Suprapubic skin (tissue), 4 donors: ENCODE data around the gene ITGA5. TPM values are rescaled to one million over a fixed set of nuclear protein-coding genes. Genes with fewer than 3 reads are reported as not detected.

Experiments used
- DNase-seq, 2 donors: peaks; one replicate each; pipeline ENCODE4 v3.0.0-alpha.2; 2019; ENCODE audit warnings: low spot score in 2 of 2
- H3K27ac ChIP-seq: fragments of 200-600 bp; sonication (generic); one replicate; pipeline ENCODE4 v1.5.1; 2019
- H3K27me3 ChIP-seq: fragments of 200-600 bp; sonication (generic); one replicate; pipeline ENCODE4 v1.5.1; 2019
- H3K36me3 ChIP-seq: fragments of 200-600 bp; sonication (generic); one replicate; pipeline ENCODE4 v1.5.1; 2019
- H3K4me1 ChIP-seq: fragments of 200-600 bp; sonication (generic); one replicate; pipeline ENCODE4 v1.5.1; 2019
- H3K4me3 ChIP-seq: fragments of 200-600 bp; sonication (generic); one replicate; pipeline ENCODE4 v1.5.1; 2019; ENCODE audit warnings: mild to moderate bottlenecking
- H3K9me3 ChIP-seq: fragments of 200-600 bp; sonication (generic); one replicate; pipeline ENCODE4 v1.5.1; 2019
- EP300 ChIP-seq: sonication (generic); formaldehyde crosslinking; IDR thresholded peaks from one replicate; pipeline ENCODE4 v1.6.1; 2017; ENCODE audit warnings: antibody characterized with exemption
- POLR2A ChIP-seq, 2 donors: fragments of 450-650 bp; IDR thresholded peaks; one replicate each; pipeline ENCODE4 v1.6.1; 2017; ENCODE audit warnings: antibody characterized with exemption in 2 of 2, mild to moderate bottlenecking in 2 of 2, moderate library complexity in 2 of 2
- POLR2AphosphoS5 ChIP-seq, 3 donors: sonication (generic); formaldehyde crosslinking; IDR thresholded peaks; one replicate each; pipeline ENCODE4 v1.6.1; 2017; ENCODE audit warnings: antibody characterized with exemption in 3 of 3
- WGBS: methylation state at CpG from one replicate; pipeline ENCODE4 v1.1.5; 2018; 5-methylcytosine and 5-hydroxymethylcytosine counted together
- total RNA-seq, 4 donors: library from RNA; depleted of rRNA; stranded (reverse); fragments of >200 nt; gene quantifications; one replicate each; pipeline ENCODE4 v1.1.0, GENCODE V29; 2016
- TF ChIP-seq, protein P1 (sequence below), 2 donors: fragments of 200-600 bp in 1 of 2; fragments of 450-650 bp in 1 of 2; sonication (generic) in 1 of 2; IDR thresholded peaks; one replicate each; pipeline ENCODE4 v1.5.1; 2016 to 2019; ENCODE audit warnings: antibody characterized with exemption in 2 of 2, mild to moderate bottlenecking in 1 of 2, moderate library complexity in 1 of 2

The ITGA5 gene
- total RNA-seq, 4 donors from 2014 or later: 16.3 to 36.4 (median 24.8) TPM

GRCh38 chr12:54444206-54444605 lies 25.1 kb upstream of the ITGA5 start:
- Histone ChIP-seq H3K4me3 (no peak overlapping the region), H3K4me1 (no peaks in the 10 kb centered on the region), H3K27ac (no peak overlapping the region), H3K27me3 (no peaks in the 10 kb centered on the region), H3K9me3 (no peaks in the 10 kb centered on the region), H3K36me3 (no peaks in the 10 kb centered on the region)
- DNase-seq: no peak
- TF ChIP-seq, protein P1, sequence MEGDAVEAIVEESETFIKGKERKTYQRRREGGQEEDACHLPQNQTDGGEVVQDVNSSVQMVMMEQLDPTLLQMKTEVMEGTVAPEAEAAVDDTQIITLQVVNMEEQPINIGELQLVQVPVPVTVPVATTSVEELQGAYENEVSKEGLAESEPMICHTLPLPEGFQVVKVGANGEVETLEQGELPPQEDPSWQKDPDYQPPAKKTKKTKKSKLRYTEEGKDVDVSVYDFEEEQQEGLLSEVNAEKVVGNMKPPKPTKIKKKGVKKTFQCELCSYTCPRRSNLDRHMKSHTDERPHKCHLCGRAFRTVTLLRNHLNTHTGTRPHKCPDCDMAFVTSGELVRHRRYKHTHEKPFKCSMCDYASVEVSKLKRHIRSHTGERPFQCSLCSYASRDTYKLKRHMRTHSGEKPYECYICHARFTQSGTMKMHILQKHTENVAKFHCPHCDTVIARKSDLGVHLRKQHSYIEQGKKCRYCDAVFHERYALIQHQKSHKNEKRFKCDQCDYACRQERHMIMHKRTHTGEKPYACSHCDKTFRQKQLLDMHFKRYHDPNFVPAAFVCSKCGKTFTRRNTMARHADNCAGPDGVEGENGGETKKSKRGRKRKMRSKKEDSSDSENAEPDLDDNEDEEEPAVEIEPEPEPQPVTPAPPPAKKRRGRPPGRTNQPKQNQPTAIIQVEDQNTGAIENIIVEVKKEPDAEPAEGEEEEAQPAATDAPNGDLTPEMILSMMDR (IDR thresholded peaks at IDR 0.05): no peak
- TF ChIP-seq EP300 (no peak), POLR2AphosphoS5 (IDR thresholded peaks at IDR 0.05) (no peak), POLR2A (IDR thresholded peaks at IDR 0.05) (no peak)

DNA sequence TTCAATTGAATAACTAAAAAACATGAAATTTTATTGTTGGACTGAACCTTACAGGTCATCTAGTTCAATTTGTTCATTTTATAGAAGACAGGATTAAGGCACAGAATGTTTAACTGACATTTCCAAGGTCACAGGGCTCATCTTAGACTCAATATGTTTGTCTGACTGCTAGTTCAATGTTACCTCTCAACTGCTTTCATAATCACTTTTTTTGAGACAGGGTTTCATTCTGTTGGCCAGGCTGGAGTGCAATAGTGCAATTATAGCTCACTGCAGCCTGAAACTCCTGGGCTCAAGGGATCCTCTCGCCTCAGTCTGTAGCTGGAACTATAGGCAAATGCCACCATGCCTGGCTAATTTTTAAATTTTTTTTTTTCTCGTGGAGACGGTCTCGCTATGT lies 24.4 kb upstream of the ITGA5 start:
- no peaks in the 10 kb centered on the region for H3K36me3 ChIP-seq
- TF ChIP-seq POLR2A (IDR thresholded peaks at IDR 0.05) (no peak), EP300 (no peak), POLR2AphosphoS5 (IDR thresholded peaks at IDR 0.05) (no peak)
- TF ChIP-seq, protein P1 (IDR thresholded peaks at IDR 0.05): no peak
- H3K27ac ChIP-seq: no peak overlapping the region
- H3K4me3 ChIP-seq: no peak overlapping the region
- H3K27me3 ChIP-seq: no peaks in the 10 kb centered on the region
- no peaks in the 10 kb centered on the region for H3K9me3 ChIP-seq
- 91% methylated on average over 4 of the region's 4 CpGs for WGBS
- H3K4me1 ChIP-seq: no peaks in the 10 kb centered on the region
- DNase-seq: no peak

GRCh38 chr12:54442961-54443360 lies 23.9 kb upstream of the ITGA5 start:
- Histone ChIP-seq H3K27ac (no peak overlapping the region), H3K4me3 (no peak overlapping the region), H3K9me3 (no peaks in the 10 kb centered on the region), H3K36me3 (no peaks in the 10 kb centered on the region), H3K27me3 (no peaks in the 10 kb centered on the region), H3K4me1 (no peaks in the 10 kb centered on the region)
- no peak for DNase-seq
- TF ChIP-seq EP300 (no peak), POLR2A (IDR thresholded peaks at IDR 0.05) (no peak), POLR2AphosphoS5 (IDR thresholded peaks at IDR 0.05) (no peak)
- TF ChIP-seq, protein P1 (IDR thresholded peaks at IDR 0.05): no peak
- WGBS: 78% methylated on average over 1 of the region's 1 CpG

DNA sequence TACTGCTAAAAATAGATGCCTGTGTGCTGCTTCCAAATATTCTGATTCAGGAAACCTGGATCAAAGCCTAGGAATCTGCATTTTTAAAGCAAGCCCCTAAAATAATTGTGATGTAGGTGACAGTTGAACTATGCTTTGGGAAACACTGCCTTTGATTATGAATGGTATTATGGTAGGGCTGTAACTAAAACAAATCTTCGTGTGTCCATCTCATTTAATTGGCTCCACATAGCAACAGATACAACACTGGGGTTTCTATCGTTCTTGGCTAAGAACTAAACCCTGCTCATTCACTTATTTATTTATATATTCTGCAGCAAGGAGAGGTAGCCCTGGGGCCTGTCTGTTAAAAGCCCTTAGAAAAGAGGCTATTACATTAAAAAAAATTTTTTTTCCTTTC lies 23.0 kb upstream of the ITGA5 start:
- Histone ChIP-seq H3K4me1 (no peaks in the 10 kb centered on the region), H3K36me3 (no peaks in the 10 kb centered on the region), H3K27ac (no peak overlapping the region), H3K9me3 (no peaks in the 10 kb centered on the region), H3K27me3 (no peaks in the 10 kb centered on the region), H3K4me3 (no peak overlapping the region)
- DNase-seq: no peak
- TF ChIP-seq, protein P1 (IDR thresholded peaks at IDR 0.05): no peak
- TF ChIP-seq EP300 (no peak), POLR2AphosphoS5 (IDR thresholded peaks at IDR 0.05) (no peak)
- WGBS: 49% methylated on average over 2 of the region's 2 CpGs

GRCh38 chr12:54439521-54440255 lies 20.6 kb upstream of the ITGA5 start:
- Histone ChIP-seq H3K9me3 (no peaks in the 10 kb centered on the region), H3K4me3 (no peak overlapping the region), H3K36me3 (no peaks in the 10 kb centered on the region), H3K27ac (no peak overlapping the region), H3K27me3 (no peaks in the 10 kb centered on the region), H3K4me1 (peaks cover 7% of the 10 kb centered on the region)
- 39% methylated on average over 10 of the region's 10 CpGs for WGBS
- no peak for TF ChIP-seq POLR2AphosphoS5 (IDR thresholded peaks at IDR 0.05)
- no peak for TF ChIP-seq POLR2A (IDR thresholded peaks at IDR 0.05)
- TF ChIP-seq, protein P1 (IDR thresholded peaks at IDR 0.05): peak; percentile 66 to 92
- no peak for TF ChIP-seq EP300
- DNase-seq: no peak
